Sigmoid colon (tissue), 4 donors: ENCODE results near the gene STON2.

ENCODE experiments used
- POLR2A ChIP-seq, 2 donors: fragments of 450-650 bp; IDR thresholded peaks; one replicate each; pipeline ENCODE4 v1.6.1; 2016; ENCODE audit warnings: antibody characterized with exemption in 2 of 2, mild to moderate bottlenecking in 2 of 2, moderate library complexity in 2 of 2
- POLR2AphosphoS5 ChIP-seq, 4 donors: sonication (generic); formaldehyde crosslinking; IDR thresholded peaks; one replicate each; pipeline ENCODE4 v1.6.1; 2017; ENCODE audit warnings: antibody characterized with exemption in 4 of 4
- TF ChIP-seq, protein P1 (sequence below), 4 experiments: fragments of 450-650 bp in 3 of 4; fragments of 200-600 bp in 1 of 4; IDR thresholded peaks; one replicate each; pipeline ENCODE4 v1.5.1; 2016 to 2019; ENCODE audit warnings: antibody characterized with exemption in 4 of 4, mild to moderate bottlenecking in 3 of 4, moderate library complexity in 2 of 4

DNA sequence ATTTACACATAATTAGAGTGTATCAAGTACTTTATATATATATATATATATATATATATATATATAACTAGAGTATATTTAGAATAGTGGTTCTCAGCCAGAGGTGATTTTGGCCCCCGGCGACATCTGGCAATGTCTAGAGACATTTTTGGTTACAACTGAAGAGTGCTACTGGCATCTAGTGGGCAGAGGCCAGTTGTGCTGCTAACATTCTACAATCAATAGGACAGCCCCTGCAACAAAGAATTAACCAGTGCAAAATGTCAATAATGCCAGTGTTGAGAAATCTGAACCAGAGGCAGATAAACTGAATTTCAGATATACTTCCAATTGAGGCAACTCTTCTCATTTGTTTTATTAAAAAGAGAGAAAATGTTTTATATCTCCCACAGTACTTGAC lies 188.3 kb downstream of the STON2 start:
- TF ChIP-seq, protein P1, sequence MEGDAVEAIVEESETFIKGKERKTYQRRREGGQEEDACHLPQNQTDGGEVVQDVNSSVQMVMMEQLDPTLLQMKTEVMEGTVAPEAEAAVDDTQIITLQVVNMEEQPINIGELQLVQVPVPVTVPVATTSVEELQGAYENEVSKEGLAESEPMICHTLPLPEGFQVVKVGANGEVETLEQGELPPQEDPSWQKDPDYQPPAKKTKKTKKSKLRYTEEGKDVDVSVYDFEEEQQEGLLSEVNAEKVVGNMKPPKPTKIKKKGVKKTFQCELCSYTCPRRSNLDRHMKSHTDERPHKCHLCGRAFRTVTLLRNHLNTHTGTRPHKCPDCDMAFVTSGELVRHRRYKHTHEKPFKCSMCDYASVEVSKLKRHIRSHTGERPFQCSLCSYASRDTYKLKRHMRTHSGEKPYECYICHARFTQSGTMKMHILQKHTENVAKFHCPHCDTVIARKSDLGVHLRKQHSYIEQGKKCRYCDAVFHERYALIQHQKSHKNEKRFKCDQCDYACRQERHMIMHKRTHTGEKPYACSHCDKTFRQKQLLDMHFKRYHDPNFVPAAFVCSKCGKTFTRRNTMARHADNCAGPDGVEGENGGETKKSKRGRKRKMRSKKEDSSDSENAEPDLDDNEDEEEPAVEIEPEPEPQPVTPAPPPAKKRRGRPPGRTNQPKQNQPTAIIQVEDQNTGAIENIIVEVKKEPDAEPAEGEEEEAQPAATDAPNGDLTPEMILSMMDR (IDR thresholded peaks at IDR 0.05) = peak in 1 of 4 experiments; percentile 14
- no peak for TF ChIP-seq POLR2AphosphoS5 (IDR thresholded peaks at IDR 0.05)
- no peak for TF ChIP-seq POLR2A (IDR thresholded peaks at IDR 0.05)
